GM04504 (cell line): Measurements from ENCODE around the gene SLC4A2.
A peak's percentile ranks its signal among the peaks of the same experiment; 100 is the strongest.

Experiments
- DNase-seq: peaks from one replicate; pipeline ENCODE4 v3.0.0-alpha.2; 2012; ENCODE audit warnings: low read depth

SLC4A2 gene

DNA sequence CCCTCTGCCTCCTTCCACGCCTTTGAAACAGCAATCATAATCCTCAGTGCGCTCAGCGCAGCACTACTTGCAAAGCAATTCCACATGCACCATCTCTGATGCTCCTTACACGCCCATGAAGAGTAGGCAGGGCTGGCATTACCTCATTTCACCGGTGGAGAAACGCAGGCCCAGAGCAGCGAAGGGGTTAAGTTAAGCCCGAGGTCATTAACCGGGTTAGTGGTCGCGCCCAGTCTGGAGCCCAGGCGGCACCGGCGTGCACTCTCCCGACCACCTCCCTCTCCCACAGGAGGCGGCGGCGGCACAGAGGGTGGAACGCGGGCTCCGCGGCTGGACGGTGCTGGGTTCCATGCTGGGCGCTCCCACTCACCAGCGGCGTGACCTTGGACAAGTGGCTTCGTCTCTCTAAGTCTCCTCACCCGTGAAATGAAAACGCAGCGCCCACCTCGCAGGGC, 20.7 kb downstream of the SLC4A2 start:
- no peak for DNase-seq

DNA sequence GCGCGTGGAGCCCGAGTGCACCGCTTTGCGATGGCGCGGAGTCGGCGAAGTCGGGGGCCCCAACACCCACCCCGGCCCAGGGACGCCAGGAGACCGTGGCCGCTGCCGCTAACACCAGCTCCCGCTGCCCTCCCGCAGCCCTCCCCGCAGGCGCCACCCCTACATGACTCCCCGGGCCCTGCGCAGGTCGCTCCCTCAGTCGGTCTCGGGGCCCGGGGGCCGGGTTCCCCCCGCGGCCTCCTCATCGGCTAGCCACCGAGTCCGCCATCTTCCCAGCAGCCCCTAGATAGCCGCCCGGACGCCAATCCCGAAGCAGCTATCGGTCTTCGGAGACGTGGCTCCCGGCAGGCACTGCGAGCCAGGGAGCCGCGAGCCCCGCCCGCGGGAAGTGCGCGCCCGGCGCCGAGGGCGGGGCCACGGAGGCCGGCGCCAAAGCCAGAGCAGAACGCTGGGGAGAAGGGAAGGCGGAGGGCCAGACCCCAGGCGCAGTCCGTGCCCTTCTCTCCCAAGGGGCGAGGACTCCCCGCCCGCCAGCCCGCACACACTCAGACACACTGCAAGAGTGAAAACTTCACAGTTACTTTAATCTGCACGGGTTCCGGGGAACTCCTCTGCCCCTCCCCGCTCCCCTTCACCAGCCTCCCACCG, 21.3 kb downstream of the SLC4A2 start, which contains the start of gene FASTK:
Gene FASTK (minus strand): TSS at position 288 of the 648 bp plus-strand sequence. CDS start 43 bp downstream, at position 245.
- DNase-seq: peak; percentile 84

DNA sequence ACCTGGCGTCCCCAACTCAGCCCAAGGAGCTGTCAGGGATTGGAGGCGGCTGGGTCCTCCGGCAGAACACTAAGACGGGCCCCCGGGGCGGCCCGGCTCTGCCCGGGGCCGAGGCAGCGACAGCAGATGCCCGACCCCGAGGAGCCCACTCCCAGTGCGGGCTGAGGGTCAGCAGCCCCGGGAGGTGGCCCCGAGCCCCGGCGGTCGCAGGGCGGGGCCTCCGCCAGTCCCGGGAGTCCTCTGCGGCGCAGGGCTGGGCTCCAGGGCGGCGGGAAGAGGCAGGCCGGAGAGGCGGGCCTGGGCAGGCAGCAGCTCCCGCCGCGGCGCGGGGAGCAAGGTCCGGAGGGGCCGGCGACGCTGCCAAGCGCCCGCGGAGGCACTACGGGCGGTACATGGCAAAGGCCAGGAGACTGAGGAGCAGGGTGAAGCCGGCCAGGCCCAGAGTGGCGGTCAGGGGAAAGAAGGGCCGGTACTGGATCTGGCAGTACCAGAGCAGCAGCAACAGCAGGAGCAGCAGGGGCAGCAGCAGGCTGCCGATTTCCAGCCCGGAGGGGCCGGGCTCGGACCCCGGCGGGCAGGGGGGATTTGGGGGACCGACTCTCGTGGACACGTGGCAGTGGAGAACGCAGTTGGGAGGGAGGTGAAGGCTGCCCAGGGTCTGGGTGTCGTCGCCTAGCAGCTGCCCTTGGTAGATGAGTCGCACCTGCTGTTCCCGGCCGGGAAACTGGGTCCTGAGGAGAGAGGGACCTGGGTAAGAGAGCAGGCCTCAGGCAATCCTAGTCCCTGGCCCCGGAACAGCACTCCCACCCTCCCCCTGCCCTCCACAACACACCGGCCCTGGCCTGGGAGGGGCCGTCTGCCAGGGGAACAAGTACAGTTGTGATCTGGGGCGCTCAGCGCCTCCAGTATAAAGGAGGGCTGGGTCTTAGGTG, 22.0 kb downstream of the SLC4A2 start:
- no peak for DNase-seq

DNA sequence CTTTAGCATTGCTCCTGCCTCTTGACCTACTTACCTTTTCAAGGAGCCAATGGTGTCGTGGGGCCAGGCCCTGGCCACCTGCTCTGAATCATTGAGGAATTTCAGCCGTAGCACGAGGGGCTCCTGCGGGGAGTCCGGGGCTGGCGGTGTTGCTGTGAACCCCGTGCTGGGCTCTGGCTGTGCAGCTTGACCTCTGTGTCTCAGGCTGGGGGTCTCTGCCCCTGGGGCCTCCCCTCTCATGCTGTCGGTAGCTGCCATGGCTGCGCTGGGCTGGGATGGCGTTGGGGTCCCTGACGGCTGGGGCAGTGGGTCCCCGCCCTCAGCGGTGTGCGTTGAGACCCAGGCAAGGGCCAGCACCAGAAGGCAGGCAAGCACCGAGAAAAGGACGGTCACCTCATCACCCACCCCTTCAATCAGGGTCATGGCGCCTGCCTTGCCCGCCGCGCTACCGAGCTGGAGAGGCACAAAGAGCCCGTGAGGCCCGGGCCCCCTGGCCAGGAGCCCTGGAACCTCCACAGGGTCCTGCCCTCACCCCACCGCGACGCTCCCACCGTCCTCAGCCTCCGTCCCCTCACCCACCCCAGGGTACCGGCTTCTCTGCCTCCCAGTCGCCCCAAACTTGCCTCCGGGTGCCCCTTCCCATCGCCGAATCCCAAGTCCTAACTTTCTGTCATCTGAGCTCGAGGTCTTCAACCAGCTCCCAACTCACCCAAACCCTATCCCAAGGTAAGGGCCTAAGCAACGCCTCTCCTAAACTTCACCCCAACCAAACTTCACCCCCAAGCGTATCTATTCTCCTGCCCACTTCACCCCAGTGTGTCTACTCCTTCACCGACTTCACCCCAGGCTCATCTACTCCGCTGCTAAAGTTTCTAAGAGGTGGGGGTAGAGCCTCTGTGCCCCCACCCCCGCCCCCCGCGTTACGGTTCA, 23.0 kb downstream of the SLC4A2 start:
- no peak for DNase-seq

DNA sequence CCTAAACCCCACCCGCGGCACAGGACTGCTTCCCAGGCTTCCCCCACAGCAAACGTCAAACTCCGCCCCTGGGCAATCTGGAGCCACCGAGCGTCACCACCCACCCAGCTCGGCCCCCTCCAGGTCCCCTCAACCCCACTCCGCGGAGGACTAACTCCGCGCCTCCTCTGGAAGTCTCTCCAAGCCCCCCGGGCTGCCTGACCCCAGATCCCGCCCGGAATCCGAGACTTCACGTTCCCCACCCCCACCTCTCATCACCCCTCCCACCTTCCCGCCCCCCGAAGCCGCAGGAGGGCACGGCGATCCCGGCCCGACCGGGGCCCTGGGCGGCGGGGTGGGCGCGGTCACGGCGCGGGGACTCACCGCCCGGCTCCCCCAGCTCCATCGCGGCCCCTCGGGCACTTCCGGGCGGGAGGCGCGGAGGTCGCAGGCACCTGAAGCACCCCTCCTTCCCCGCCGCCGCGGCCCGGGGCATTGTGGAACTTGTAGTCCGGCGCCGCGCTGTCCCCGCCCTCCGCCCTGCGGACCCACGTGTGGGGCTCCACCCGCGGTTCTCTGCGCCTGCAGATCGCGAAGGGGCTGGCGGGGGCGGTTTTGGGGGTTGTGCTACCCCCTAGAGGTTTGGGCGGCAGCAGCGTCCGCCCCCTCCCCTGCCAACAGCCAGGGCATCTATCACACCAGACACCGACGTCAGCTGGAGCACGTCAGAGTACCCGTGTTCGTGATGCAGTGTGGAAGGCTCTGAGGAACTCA, 23.9 kb downstream of the SLC4A2 start, which contains the start of gene TMUB1:
Gene TMUB1 (minus strand): TSS at position 423 of the 753 bp plus-strand sequence. CDS start 930 bp downstream, outside the sequence.
- no peak for DNase-seq

DNA sequence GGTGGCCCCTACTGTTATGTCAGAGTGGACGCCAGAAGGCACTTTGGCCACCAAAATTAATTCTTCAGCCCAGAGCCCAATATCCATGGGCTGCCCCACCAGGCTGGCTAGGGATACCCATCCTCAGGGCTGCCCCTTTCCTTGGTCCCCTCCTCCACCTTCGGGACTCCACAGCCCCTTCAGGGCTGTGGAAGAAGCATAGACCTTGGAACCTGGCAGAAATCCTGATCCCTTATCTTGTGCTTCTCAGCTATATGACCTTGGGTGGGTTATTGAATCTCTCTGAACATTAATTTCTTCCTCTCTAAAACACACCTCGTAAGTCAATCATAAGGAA, 24.4 kb downstream of the SLC4A2 start:
- no peak for DNase-seq

DNA sequence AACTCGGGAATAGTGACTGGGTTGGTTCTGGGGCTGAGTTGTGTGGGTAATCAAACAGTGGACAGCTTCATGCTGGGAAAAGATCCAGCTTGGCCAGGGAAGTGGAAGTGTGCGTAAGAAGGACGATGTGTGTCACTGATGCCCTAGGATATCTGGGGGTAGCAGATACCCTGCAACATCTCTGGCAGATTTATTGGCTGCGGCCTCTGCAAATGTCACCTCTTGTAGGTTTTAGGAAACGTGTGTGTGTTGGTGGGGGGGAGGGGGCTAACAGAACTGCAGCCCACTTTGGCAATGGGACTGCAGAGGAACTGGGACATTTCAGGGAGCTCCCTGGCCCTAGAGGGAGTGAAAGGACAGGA, 25.9 kb downstream of the SLC4A2 start:
- DNase-seq: no peak

DNA sequence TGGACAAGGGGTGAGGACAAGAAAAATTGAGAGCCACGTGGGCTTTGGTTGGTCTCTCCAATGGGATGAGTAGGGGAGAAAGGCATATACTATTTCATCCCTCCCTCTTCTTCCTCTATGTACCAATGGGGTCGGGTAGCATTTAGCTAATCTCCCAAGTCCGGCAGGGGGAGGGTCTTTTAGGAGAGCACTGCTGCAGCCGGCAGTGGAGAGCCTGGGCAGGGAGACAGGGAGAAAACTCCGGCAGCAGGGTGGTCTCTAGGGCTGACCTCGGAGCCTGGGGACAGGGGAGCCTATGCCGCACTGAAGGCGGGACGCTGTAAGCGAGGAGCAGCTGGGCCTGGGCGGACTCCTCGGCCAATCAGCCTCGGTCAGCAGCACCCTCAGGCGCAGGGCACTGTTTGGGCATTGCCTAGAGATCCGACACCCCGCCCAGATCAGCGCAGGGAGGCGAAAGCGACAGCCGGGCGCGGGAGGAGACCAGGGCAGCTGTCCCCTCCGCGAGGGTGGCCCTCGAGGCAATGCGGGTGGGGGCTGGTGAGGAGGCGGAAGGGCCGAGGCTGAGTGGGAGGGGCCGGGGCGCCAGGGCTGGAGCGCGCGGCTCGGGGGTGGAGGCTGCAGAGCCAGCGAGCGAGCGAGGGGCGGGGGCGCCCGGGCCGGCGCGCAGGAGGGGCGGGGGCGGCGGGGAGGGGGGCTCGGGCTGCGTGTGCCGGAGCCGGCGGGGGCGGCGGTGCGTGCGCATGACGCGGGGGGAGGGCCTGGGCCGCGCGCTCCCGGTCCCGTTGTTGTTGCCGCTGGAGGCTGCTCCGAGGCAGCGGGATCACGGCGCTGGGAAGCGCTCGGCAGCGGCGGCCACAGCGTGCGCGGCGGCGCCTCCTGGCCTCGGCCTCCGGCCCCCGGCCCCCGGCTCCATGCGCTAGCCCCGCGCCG, 26.6 kb downstream of the SLC4A2 start, which contains the start of gene AGAP3:
Gene AGAP3 (plus strand): TSS at position 785 of the 930 bp plus-strand sequence. CDS start 267 bp downstream, outside the sequence.
- no peak for DNase-seq

DNA sequence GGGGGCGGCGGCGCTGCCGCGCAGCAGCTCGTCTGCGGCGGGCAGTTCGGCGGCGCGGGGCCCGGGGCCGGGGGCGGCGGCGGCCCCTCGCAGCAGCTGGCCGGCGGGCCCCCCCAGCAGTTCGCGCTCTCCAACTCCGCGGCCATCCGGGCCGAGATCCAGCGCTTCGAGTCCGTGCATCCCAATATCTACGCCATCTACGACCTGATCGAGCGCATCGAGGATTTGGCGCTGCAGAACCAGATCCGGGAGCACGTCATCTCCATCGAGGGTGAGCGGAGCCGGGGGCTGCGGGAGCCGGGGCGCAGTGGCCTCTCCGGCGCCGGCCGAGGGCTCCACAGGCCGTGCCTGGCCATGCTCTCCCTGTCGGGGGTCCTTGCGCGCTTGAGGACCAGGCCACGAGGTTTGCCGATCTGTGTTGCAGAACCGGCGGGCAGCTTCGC, 27.4 kb downstream of the SLC4A2 start:
- no peak for DNase-seq

DNA sequence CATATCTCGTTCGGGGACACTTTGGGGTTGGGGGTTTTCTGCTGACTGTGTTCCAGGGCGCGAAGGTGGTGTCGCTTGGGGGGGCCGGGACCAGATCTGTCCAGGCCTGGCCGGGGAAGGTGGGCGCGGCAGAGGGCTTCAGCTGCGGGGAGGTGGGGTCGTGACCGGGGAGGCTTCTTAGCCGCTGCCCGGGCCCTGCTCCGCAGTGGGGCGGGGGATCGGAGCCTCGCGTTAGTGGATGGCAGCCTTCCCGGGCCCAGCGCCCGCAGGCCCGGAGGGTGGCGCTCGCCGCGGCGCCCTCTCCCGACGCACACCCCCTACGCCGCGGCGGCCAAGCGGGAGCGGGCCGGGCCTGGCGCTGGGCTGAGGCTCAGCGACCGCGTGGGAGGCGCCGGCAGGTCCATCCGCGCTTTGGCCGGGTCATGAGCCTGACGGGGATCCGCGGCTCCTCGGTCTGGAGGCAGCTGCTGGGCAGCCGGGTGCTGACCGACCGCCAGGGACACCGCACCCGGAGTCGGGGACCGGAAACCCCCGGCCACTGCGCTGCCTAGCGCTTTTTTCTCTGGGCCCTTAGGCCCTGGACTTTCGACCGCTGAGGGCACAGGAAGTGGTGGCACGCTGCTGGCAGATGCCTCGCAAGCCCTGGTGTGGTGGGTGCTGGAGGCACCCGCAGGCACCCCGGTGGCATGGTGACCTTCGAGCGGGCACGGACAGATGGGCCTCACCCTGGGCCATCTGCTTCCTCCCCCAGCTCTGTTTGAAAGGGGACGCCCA, 28.0 kb downstream of the SLC4A2 start:
- DNase-seq: no peak

DNA sequence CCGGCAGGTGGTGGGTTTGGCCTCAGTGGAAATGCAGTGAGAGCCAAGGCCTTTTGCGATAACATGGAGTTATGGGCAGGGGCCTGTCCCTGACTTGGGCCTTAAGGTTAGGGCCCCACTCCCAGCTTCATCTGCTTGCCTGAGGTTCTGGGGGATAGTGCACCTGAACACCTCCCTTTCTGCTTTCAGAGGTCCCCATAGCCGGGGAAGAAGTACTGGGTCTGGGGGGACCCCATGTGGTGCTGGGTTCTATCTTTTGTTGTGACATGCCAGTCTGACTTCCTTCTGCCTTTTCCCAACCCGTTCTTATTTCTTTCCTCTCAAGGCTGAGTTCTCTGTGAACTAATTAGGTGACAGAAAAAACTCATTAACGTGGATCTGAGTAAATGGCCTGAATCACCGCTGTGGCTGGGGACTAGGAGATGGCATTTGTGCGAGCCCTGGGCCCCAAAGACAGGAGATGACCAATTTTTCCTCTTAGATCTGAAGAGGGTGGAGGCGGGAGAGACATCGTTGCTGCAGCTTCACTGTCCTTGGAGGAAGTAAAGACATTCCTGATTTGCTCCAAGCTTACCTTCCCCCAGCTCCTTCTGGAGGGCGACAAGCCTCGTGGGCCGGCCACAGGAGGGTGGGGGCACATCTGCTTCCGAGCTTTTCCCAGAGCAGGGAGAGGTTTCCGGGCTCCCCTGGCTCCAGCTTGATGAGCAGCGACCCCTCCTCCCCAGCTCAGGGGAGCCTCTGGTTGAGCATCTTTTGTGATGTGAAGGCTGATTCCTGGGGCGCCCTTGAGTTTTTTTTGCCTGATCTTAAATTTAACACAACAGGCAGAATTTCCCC, 28.8 kb downstream of the SLC4A2 start:
- DNase-seq: no peak

DNA sequence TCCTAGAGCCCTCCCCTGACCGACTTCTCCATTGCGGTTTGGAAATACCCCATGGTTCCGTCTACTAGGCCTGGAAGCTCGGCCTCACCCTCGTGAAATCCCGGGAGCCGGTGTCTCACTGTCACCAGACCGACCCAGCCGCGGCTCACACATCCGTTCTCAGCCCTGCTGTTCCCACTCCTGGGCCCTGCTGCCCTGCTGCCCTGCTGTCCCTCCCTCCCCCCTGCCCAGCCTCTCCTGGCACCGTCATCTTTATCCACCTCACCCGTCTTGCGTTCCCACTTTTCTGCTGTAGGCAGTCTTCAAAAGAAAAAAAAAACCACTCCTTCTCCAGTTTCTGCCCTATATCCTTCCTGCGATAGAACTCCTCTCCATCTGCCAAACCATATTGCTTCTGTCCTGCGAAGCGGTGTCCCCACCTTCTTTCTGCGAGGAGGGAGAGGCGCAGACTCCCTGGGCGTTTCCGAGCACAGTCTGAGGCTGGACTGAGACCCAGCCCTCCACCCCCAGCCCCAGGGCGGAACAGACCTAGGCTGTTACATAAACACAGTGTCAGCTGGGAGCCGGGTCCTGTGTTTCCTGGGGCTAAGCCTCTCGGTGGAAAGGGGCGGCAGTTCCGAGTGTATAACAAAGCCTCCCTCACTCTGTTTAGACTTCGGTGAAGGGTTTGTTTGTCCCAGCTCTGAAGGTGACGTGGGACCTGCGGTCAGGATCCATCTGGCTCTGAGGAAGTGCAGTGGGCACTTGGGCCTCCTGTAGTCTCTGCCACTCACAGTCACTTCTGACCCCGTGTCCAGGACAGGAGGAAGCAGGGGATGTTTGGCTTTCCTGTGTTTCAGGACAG, 29.7 kb downstream of the SLC4A2 start:
- DNase-seq: no peak

DNA sequence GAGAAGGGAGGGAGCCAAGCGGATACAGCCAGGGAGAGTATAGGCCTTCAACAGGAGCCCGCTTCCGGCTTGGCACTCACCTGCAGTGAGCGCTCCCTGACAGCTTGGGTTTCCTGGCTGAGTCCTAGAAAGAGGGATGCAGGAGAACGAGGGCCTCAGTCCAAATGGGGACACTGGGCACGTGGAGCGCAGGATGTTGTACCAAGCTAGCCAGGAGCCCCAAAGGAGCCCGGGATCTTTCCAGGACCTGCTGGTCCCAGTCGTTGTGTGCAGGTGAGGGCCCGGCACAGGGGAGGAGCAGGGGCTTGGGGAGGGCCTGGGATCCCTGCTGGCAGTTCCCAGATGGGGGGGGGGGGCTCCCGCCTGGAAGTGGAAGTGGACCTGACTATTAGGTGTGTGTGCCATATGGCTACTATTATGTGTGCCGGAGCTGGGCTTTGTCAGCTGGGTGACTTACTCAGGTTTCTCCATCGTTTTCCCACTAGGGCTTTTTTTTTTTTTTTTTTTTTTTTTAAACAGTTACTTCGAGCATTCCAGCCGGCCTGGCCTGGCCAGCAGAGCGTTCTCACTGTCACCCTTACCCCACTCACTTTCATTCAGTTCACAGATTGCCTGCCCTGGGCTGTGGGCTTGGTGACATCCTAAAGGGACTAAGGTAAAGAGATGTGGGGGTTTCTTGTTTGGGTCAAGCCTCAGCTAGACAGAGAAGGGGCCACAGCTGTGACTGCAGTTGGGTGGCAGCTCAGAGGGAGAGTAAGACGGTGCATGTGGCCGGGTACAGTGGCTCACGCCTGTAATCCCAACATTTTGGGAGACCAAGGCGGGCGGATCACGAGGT, 30.7 kb downstream of the SLC4A2 start:
- DNase-seq: no peak

DNA sequence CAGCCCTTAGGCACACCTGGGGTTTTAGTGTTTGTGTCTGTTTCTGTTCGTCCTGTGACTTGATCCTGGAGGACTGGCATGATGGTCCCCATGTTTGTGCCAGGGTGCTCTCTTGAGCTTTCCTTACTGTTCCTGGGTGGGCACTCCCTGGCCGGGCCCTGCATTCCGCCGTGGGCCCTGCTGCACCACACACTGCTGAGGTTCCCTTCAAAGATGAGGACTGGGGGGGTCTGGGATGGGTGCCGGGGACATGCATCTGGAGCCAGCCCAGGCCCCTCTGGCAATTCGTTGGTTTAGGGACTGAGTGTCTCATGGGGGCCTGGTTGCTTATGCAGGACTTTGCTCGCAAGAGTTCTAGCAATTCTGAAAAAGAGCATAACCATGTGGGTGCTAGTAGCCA, 31.6 kb downstream of the SLC4A2 start:
- no peak for DNase-seq

DNA sequence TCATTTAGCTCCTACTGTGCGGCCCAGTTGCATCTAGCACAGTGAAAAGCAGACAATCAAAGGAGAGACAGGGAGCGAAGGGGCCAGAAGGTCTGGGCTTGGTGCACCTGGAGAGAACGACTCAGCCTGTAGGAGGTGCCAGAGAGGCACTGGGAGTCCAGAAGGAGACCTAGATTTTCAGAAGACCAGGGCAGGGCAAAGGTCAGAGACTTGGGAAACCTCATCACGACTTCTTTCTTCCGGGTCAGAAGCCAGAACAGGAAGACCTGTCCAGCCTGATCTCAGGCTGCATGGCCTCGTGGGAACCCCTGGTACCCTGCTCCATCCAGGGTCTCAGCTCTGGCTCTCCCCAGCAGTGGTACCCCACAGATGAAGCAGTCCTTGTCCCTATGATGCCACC, 32.0 kb downstream of the SLC4A2 start:
- no peak for DNase-seq

DNA sequence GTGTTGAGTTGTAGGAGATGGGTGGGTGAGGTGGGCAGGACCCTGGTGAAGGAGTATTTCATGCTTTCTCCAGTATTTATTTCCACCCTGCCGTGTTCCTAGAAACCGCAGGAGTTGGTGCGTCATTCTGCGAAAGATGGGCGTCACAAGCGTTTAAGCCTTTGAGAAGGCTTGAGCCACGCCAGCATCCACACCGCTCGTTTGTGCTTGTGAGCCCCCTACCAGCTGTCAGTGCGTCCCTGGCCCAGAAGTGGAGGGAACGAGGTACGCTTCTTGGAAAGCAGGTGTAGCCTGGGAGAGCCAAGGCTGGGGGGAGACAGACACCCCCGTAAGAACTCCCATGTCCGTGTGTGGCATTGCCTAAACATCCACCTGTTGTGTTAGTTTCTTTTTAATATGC, 32.6 kb downstream of the SLC4A2 start:
- DNase-seq: no peak
